CD4-positive, alpha-beta T cell (primary cell): ENCODE measurements around the gene PIP5K1B. TPM values are rescaled to one million over a fixed set of nuclear protein-coding genes. Genes with fewer than 3 reads are reported as not detected.
A peak's percentile ranks its signal among the peaks of the same experiment; 100 is the strongest.

ENCODE experiments used
- ATAC-seq: fragments of 200-7000 bp; cut with Tn5 transposase; one replicate; pipeline ENCODE4 v1.10.0; 2022; ENCODE audit warnings: mild to moderate bottlenecking; ENCODE audit not compliant: poor library complexity
- CTCF ChIA-PET: fragments of 350-600 bp; sonication (Branson Sonifier 250); formaldehyde crosslinking; loops from one replicate; lab custom pipeline; 2021; ENCODE audit warnings: antibody characterized with exemption, inconsistent platforms; lab: Charles Lee
- POLR2A ChIA-PET: fragments of 350-600 bp; sonication (Branson Sonifier 250); formaldehyde crosslinking; loops from one replicate; lab custom pipeline; 2021; ENCODE audit warnings: antibody characterized with exemption, inconsistent platforms; lab: Charles Lee
- DNase-seq, 14 experiments: peaks; one replicate each; pipeline ENCODE4 v3.0.0-alpha.2; 2013 to 2020; ENCODE audit warnings: mixed read lengths in 2 of 14
- H3K27ac ChIP-seq, 2 donors: one replicate each; pipeline versions ENCODE4 v1.5.1 to v1.7.0; 2013; ENCODE audit warnings: low read length in 2 of 2, low read depth in 1 of 2, mild to moderate bottlenecking in 1 of 2
- H3K27me3 ChIP-seq, 2 experiments: 1 replicate in 1 of 2; 2 replicates in 1 of 2; pipeline versions ENCODE4 v1.6.1 to v1.7.0; 2013; ENCODE audit warnings: low read length in 2 of 2, control low read depth in 1 of 2, mild to moderate bottlenecking in 1 of 2, moderate library complexity in 1 of 2; ENCODE audit not compliant: insufficient read depth in 2 of 2, control insufficient read depth in 1 of 2
- H3K36me3 ChIP-seq: one replicate; pipeline ENCODE4 v1.6.1; 2013; ENCODE audit warnings: low read length, control low read depth; ENCODE audit not compliant: insufficient read depth
- H3K4me1 ChIP-seq: one replicate; pipeline ENCODE4 v1.6.1; 2013; ENCODE audit warnings: low read length, control low read depth; ENCODE audit not compliant: insufficient read depth
- H3K4me3 ChIP-seq: one replicate; pipeline ENCODE4 v1.5.1; 2013; ENCODE audit warnings: mild to moderate bottlenecking, low read length, moderate library complexity
- H3K9me3 ChIP-seq, 2 experiments: 1 replicate in 1 of 2; 2 replicates in 1 of 2; pipeline versions ENCODE4 v1.6.1 to v1.7.0; 2013; ENCODE audit warnings: low read length in 2 of 2, mild to moderate bottlenecking in 2 of 2, control low read depth in 1 of 2, moderate library complexity in 1 of 2; ENCODE audit not compliant: control insufficient read depth in 1 of 2, insufficient read depth in 1 of 2
- H3K27ac Mint-ChIP-seq: one replicate; pipeline ENCODE4 v1.8.0; 2020; ENCODE audit warnings: mixed read lengths
- H3K27me3 Mint-ChIP-seq: one replicate; pipeline ENCODE4 v1.8.0; 2021; ENCODE audit warnings: mixed read lengths
- H3K36me3 Mint-ChIP-seq: one replicate; pipeline ENCODE4 v1.8.0; 2021; ENCODE audit warnings: low read depth, mixed read lengths
- H3K4me1 Mint-ChIP-seq: one replicate; pipeline ENCODE4 v1.8.0; 2021; ENCODE audit warnings: low read depth, mixed read lengths
- H3K4me3 Mint-ChIP-seq: one replicate; pipeline ENCODE4 v1.8.0; 2020; ENCODE audit warnings: mild to moderate bottlenecking, mixed read lengths
- H3K9me3 Mint-ChIP-seq: one replicate; pipeline ENCODE4 v1.8.0; 2020; ENCODE audit warnings: mixed read lengths
- intact Hi-C, 2 experiments: fragments of 100-400 bp; cut with DNase I in 1 of 2; cut with micrococcal nuclease in 1 of 2; formaldehyde crosslinking; loops; one replicate each; pipeline versions ENCODE4 v1.15.1 to v1.9.0; 2023 to 2025; cut with DNase I, micrococcal nuclease
- total RNA-seq, 174 experiments: library from RNA in 2 of 174; stranded (reverse) in 2 of 174; gene quantifications; one replicate each; pipeline ENCODE4 v1.2.3 and lab custom pipeline; 2021 to 2026
- TF ChIP-seq, protein P1 (sequence below): fragments of 200-600 bp; IDR thresholded peaks from one replicate; pipeline ENCODE4 v1.8.0; 2022; ENCODE audit warnings: antibody characterized with exemption, mild to moderate bottlenecking

The PIP5K1B gene
- total RNA-seq, 2 experiments from 2014 or later: not detected

DNA sequence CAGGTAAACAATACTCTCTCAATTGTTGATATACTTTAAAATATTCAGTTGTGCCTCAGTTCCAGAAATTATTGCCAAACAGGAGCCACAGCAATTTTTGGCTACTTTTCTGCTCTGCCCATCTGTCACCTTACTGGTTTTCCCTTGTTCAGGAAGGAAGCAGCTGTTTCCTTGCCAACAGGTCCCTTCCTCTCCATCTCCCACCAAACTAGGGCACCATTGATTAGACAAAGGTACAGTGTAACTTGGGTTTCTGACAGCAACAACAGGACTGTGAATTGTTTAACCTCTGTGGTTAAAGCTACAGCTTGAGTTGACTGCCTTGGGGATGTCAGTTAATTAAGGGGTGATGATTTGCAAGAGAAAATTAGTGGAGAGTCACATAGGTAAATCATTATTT lies 76.9 kb downstream of the PIP5K1B start:
- Mint-ChIP-seq H3K27ac (no peak overlapping the region), H3K9me3 (no peaks in the 10 kb centered on the region), H3K4me3 (peak overlapping the region; percentile 68), H3K4me1 (peaks cover 3% of the 10 kb centered on the region), H3K27me3 (peaks cover 5% of the 10 kb centered on the region), H3K36me3 (peaks cover 1% of the 10 kb centered on the region)
- DNase-seq (no peak), ATAC-seq (no peak)
- H3K27ac ChIP-seq: no peak overlapping the region
- no peaks in the 10 kb centered on the region for H3K9me3 ChIP-seq
- ChIA-PET POLR2A (no interaction called here), CTCF (interaction anchor here (1.2 to 1.4 kb wide), 2 partner anchors 10 to 254 kb away, joined by 3 read pairs; partner anchors contain the start of gene FXN)
- TF ChIP-seq, protein P1, sequence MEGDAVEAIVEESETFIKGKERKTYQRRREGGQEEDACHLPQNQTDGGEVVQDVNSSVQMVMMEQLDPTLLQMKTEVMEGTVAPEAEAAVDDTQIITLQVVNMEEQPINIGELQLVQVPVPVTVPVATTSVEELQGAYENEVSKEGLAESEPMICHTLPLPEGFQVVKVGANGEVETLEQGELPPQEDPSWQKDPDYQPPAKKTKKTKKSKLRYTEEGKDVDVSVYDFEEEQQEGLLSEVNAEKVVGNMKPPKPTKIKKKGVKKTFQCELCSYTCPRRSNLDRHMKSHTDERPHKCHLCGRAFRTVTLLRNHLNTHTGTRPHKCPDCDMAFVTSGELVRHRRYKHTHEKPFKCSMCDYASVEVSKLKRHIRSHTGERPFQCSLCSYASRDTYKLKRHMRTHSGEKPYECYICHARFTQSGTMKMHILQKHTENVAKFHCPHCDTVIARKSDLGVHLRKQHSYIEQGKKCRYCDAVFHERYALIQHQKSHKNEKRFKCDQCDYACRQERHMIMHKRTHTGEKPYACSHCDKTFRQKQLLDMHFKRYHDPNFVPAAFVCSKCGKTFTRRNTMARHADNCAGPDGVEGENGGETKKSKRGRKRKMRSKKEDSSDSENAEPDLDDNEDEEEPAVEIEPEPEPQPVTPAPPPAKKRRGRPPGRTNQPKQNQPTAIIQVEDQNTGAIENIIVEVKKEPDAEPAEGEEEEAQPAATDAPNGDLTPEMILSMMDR: no peak
- H3K4me1 ChIP-seq: peaks cover 23% of the 10 kb centered on the region
- H3K36me3 ChIP-seq: no peaks in the 10 kb centered on the region
- no peaks in the 10 kb centered on the region for H3K27me3 ChIP-seq
- no peak overlapping the region for H3K4me3 ChIP-seq
- intact Hi-C loops: loop anchor here (5.0 to 10.0 kb wide), 4 partner anchors 115 to 1483 kb away; no protein-coding TSS in a partner anchor

DNA sequence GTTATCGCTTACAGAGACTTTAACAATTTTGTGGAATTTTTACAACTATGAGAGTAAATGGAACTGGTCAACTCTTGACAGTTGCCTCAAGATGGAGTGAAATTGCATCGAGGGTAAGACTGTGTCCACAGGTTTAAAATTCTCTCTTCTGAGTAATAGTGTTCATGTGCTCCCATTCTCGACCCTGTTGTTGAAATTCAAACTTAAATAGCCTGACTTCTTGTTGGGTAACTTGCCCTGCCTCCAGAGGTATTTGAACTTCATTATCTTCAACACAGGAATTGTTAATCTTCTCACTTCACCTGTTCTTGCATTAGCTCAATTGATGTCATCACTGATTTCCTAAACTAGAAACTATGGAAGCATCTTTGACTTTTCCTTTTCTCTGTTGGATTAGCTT lies 77.5 kb downstream of the PIP5K1B start:
- peaks cover 3% of the 10 kb centered on the region for H3K4me1 Mint-ChIP-seq
- TF ChIP-seq, protein P1: no peak
- no peaks in the 10 kb centered on the region for H3K9me3 Mint-ChIP-seq
- Histone ChIP-seq H3K27ac (no peak overlapping the region), H3K36me3 (no peaks in the 10 kb centered on the region), H3K27me3 (no peaks in the 10 kb centered on the region), H3K4me3 (no peak overlapping the region), H3K4me1 (peaks cover 23% of the 10 kb centered on the region), H3K9me3 (no peaks in the 10 kb centered on the region)
- H3K27me3 Mint-ChIP-seq: no peaks in the 10 kb centered on the region
- H3K36me3 Mint-ChIP-seq: peaks cover 7% of the 10 kb centered on the region
- POLR2A ChIA-PET: no interaction called here
- no peak overlapping the region for H3K4me3 Mint-ChIP-seq
- H3K27ac Mint-ChIP-seq: no peak overlapping the region
- intact Hi-C loops: loop anchor here (5.0 to 10.0 kb wide), 4 partner anchors 115 to 1482 kb away; no protein-coding TSS in a partner anchor
- no peak for ATAC-seq
- no peak for DNase-seq
- CTCF ChIA-PET: interaction anchor here (1.4 kb wide), 1 partner anchor 253 kb away, joined by 3 read pairs; the partner anchor contains the start of gene FXN

DNA sequence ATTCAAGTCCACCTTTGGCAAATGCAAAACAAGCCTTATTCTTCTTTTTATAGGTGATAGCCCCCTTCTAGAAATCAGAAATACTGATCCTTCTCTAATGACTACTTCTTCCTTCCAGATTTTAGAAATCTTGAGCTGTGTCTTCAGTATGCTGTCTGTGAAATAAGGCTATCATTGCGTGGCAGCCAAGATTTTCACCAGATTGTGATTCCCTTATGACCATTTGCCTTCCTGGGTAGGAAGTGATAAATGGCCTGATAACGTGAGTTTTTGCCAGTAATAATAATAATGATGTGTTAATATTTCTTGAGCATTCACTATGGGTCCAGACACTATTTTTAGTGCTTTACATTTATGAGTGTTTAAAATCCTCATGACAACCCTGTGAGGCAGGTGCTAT lies 80.9 kb downstream of the PIP5K1B start:
- Histone ChIP-seq H3K4me1 (peaks cover 10% of the 10 kb centered on the region), H3K27ac (no peak overlapping the region), H3K4me3 (no peak overlapping the region), H3K9me3 (no peaks in the 10 kb centered on the region), H3K36me3 (no peaks in the 10 kb centered on the region), H3K27me3 (no peaks in the 10 kb centered on the region)
- Mint-ChIP-seq H3K4me1 (peaks cover 3% of the 10 kb centered on the region), H3K9me3 (no peaks in the 10 kb centered on the region), H3K36me3 (peaks cover 8% of the 10 kb centered on the region), H3K4me3 (no peak overlapping the region), H3K27ac (no peak overlapping the region), H3K27me3 (no peaks in the 10 kb centered on the region)
- CTCF ChIA-PET: no interaction called here
- DNase-seq (no peak), ATAC-seq (no peak)
- intact Hi-C loops: loop anchor here in 1 of 2 experiments (10.0 kb wide), 1 partner anchor 1479 kb away; no protein-coding TSS in a partner anchor
- POLR2A ChIA-PET: no interaction called here
- TF ChIP-seq, protein P1: no peak
